PC-9 (cell line): Measurements from ENCODE around the gene POLR2A. TPM values are rescaled to one million over a fixed set of nuclear protein-coding genes. Genes with fewer than 3 reads are reported as not detected.

Experiments used
- BruUV-seq: library from RNA; stranded (reverse); fragments of 400-500 nt; replicated peaks from 2 replicates; lab custom pipeline; 2021; lab: Mats Ljungman, UMichigan
- CTCF ChIA-PET: fragments of 300-600 bp; sonication (Branson Sonifier 250); formaldehyde crosslinking; loops from one replicate; lab custom pipeline; 2022; ENCODE audit warnings: antibody characterized with exemption; lab: Charles Lee
- POLR2A ChIA-PET: fragments of 300-600 bp; sonication (Branson Sonifier 250); formaldehyde crosslinking; loops from one replicate; lab custom pipeline; 2022; ENCODE audit warnings: antibody characterized with exemption; ENCODE audit not compliant: unreplicated experiment; lab: Charles Lee
- DNase-seq, 2 experiments: peaks; one replicate each; pipeline versions ENCODE4 v3.0.0 to v3.0.0-alpha.2; 2015 to 2022; ENCODE audit warnings: mixed read lengths in 1 of 2
- H2AFZ ChIP-seq: fragments of 200-600 bp; sonication (generic); 2 replicates; pipeline ENCODE4 v1.8.1; 2017; ENCODE audit warnings: antibody characterized with exemption
- H3F3A ChIP-seq: fragments of 200-600 bp; sonication (generic); 2 replicates; pipeline ENCODE4 v1.8.1; 2017; ENCODE audit warnings: antibody characterized with exemption, mild to moderate bottlenecking, low read depth; ENCODE audit not compliant: insufficient read depth
- H3K27ac ChIP-seq: fragments of 200-600 bp; sonication (generic); 2 replicates; pipeline ENCODE4 v1.6.1; 2016; ENCODE audit warnings: mixed run types
- H3K27me3 ChIP-seq: fragments of 200-600 bp; sonication (generic); 2 replicates; pipeline ENCODE4 v1.6.1; 2016; ENCODE audit warnings: low read depth, mixed run types; ENCODE audit not compliant: insufficient read depth
- H3K36me3 ChIP-seq: fragments of 200-600 bp; sonication (generic); 2 replicates; pipeline ENCODE4 v1.6.1; 2016; ENCODE audit warnings: low read depth, mixed run types
- H3K4me1 ChIP-seq: fragments of 200-600 bp; sonication (generic); replicated peaks from 2 replicates; pipeline ENCODE4 v1.6.1; 2016; ENCODE audit warnings: mixed run types; ENCODE audit not compliant: insufficient read depth
- H3K4me2 ChIP-seq: fragments of 200-600 bp; sonication (generic); 2 replicates; pipeline ENCODE4 v1.6.1; 2017; ENCODE audit warnings: mixed run types
- H3K4me3 ChIP-seq: fragments of 200-600 bp; sonication (generic); 2 replicates; pipeline ENCODE4 v1.6.1; 2016; ENCODE audit warnings: mixed run types
- H3K79me2 ChIP-seq: fragments of 200-600 bp; sonication (generic); 2 replicates; pipeline ENCODE4 v1.6.1; 2017; ENCODE audit warnings: low read depth, mixed run types
- H3K9me2 ChIP-seq: fragments of 200-600 bp; sonication (generic); 2 replicates; pipeline ENCODE4 v1.8.1; 2017; ENCODE audit warnings: mild to moderate bottlenecking; ENCODE audit not compliant: insufficient read depth
- H3K9me3 ChIP-seq: fragments of 200-600 bp; sonication (generic); 2 replicates; pipeline ENCODE4 v1.8.1; 2016; ENCODE audit warnings: low read depth; ENCODE audit not compliant: insufficient read depth
- H4K20me1 ChIP-seq: fragments of 200-600 bp; sonication (generic); 2 replicates; pipeline ENCODE4 v1.8.1; 2017; ENCODE audit not compliant: insufficient read depth
- EZH2 ChIP-seq: fragments of 200-600 bp; sonication (generic); IDR thresholded peaks from 2 replicates; pipeline ENCODE4 v1.8.0; 2017; ENCODE audit warnings: antibody characterized with exemption, low read depth
- intact Hi-C: fragments of 100-400 bp; cut with micrococcal nuclease; formaldehyde crosslinking; loops from one replicate; pipeline ENCODE4 v1.10.0; 2022; ENCODE audit not compliant: unreplicated experiment
- total RNA-seq: library from RNA; stranded (reverse); gene quantifications from 2 replicates; pipeline ENCODE4 v1.2.3, GENCODE V29; 2021
- TF ChIP-seq, protein P1 (sequence below): fragments of 200-600 bp; sonication (generic); conservative IDR thresholded peaks from 2 replicates; pipeline ENCODE4 v1.6.1; 2017; ENCODE audit warnings: mixed run types, antibody characterized with exemption, mild to moderate bottlenecking, moderate library complexity

The POLR2A gene
- total RNA-seq, 1 experiment from 2014 or later, result 149 TPM

DNA sequence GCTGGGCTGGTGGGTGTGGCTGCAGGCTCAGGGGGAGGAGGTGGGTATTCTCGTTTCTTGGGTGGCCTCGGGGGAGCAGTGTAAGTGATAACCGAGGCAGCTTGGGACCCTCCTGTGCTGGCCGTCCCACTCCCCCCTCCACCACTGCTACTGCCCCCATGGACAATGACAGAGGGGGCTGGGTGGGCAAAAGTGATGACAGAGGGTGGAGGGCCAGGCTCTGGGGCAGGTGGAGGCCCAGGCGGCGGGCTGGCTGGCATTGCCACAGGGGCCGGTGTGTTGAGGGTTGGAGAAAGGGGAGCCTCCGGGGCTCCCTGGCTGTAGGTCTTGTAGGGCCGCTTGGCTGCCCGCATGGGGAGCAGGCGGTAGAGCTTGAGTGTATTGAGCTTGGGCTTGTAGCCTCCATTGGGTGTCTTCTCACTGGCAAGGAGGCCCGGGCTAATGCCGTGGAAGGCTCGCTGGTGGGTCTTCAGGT lies 20.8 kb upstream of the POLR2A start:
- no peak overlapping the region for H2AFZ ChIP-seq
- CTCF ChIA-PET, result no interaction called here
- H3K4me3 ChIP-seq, result no peak overlapping the region
- no peaks in the 10 kb centered on the region for H4K20me1 ChIP-seq
- no TSS peak for BruUV-seq
- no peak overlapping the region for H3K4me2 ChIP-seq
- H3K36me3 ChIP-seq, result no peaks in the 10 kb centered on the region
- no peaks in the 10 kb centered on the region for H3K9me2 ChIP-seq
- no peak overlapping the region for H3K27ac ChIP-seq
- H3K9me3 ChIP-seq, result no peaks in the 10 kb centered on the region
- no peaks in the 10 kb centered on the region for H3K27me3 ChIP-seq
- no peak for DNase-seq
- no peaks in the 10 kb centered on the region for H3K4me1 ChIP-seq
- H3F3A ChIP-seq, result no peaks in the 10 kb centered on the region
- intact Hi-C loops, result no loop called here
- POLR2A ChIA-PET, result no interaction called here
- TF ChIP-seq, protein P1, sequence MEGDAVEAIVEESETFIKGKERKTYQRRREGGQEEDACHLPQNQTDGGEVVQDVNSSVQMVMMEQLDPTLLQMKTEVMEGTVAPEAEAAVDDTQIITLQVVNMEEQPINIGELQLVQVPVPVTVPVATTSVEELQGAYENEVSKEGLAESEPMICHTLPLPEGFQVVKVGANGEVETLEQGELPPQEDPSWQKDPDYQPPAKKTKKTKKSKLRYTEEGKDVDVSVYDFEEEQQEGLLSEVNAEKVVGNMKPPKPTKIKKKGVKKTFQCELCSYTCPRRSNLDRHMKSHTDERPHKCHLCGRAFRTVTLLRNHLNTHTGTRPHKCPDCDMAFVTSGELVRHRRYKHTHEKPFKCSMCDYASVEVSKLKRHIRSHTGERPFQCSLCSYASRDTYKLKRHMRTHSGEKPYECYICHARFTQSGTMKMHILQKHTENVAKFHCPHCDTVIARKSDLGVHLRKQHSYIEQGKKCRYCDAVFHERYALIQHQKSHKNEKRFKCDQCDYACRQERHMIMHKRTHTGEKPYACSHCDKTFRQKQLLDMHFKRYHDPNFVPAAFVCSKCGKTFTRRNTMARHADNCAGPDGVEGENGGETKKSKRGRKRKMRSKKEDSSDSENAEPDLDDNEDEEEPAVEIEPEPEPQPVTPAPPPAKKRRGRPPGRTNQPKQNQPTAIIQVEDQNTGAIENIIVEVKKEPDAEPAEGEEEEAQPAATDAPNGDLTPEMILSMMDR, result no peak
- TF ChIP-seq EZH2, result no peak
- no peaks in the 10 kb centered on the region for H3K79me2 ChIP-seq

DNA sequence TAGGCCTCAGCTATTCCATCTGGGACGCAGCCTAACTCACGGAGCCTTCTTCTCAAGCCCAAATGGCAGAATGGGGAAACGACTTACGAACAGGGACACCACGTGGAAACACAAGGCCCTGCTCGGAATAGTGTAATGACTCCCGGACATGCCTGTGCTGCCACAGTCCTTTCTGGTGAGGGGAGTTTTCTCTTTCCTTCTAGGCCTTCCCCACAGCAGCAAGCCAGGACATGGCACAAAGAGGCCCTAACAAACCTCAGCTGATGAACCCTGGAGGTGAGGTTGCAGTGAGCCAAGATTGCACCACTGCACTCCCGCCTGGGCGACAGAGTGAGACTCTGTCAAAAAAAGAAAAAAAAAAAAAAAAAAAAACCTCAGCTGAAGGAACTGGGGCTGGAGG lies 20.1 kb upstream of the POLR2A start:
- TF ChIP-seq EZH2, result no peak
- TF ChIP-seq, protein P1, result no peak
- no peak for DNase-seq
- no peaks in the 10 kb centered on the region for H3K36me3 ChIP-seq
- H3K4me2 ChIP-seq, result no peak overlapping the region
- ChIA-PET CTCF (interaction anchor here (0.6 kb wide), 1 partner anchor 40 kb away, joined by 4 read pairs; no protein-coding TSS in a partner anchor), POLR2A (interaction anchor here (0.6 kb wide), 1 partner anchor 87 kb away, joined by 4 read pairs; no protein-coding TSS in a partner anchor)
- H3K9me3 ChIP-seq, result no peaks in the 10 kb centered on the region
- H3K79me2 ChIP-seq, result no peaks in the 10 kb centered on the region
- intact Hi-C loops, result no loop called here
- no peaks in the 10 kb centered on the region for H3K4me1 ChIP-seq
- no peaks in the 10 kb centered on the region for H3K9me2 ChIP-seq
- H3K27me3 ChIP-seq, result no peaks in the 10 kb centered on the region
- no TSS peak for BruUV-seq
- H3K4me3 ChIP-seq, result no peak overlapping the region
- no peaks in the 10 kb centered on the region for H4K20me1 ChIP-seq
- H2AFZ ChIP-seq, result no peak overlapping the region
- no peaks in the 10 kb centered on the region for H3F3A ChIP-seq
- no peak overlapping the region for H3K27ac ChIP-seq

DNA sequence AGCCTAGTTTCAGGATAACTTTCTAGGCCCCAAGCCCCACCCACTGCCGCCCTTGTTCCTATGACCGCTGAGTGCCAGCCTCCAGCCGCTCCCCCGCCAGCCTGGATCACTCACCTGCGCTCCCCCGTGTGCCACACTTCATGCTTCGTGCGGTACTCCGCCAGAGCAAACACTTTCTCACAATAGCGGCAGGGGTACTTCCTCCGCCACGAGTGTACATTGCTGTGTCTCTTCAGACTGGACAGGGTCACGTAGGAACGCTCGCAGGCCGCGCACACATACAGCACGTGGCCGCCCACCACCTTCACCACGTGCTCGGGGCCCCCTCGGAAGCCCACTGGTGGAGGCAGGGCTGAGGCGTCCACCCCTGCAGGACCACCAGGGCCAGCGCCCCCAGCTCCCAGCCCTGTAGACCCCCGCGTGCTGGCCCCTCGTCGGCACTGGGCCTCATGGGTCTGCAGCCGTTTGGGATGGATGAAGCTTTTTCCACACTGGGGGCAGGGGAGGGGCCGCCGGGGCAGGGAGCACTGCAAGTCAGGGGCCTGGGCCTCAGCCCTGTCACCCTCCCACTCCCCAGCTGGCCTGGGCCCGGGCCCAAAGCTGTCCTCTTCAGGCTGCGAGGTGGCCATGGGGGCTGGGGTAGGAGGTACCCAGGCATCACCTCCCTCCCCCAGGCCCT lies 18.4 kb upstream of the POLR2A start:
- H4K20me1 ChIP-seq, result no peaks in the 10 kb centered on the region
- no peaks in the 10 kb centered on the region for H3K79me2 ChIP-seq
- no peaks in the 10 kb centered on the region for H3K36me3 ChIP-seq
- intact Hi-C loops, result no loop called here
- H3K27me3 ChIP-seq, result no peaks in the 10 kb centered on the region
- H3K9me3 ChIP-seq, result no peaks in the 10 kb centered on the region
- H3K4me3 ChIP-seq, result no peak overlapping the region
- H3F3A ChIP-seq, result no peaks in the 10 kb centered on the region
- ChIA-PET CTCF (no interaction called here), POLR2A (no interaction called here)
- H3K27ac ChIP-seq, result no peak overlapping the region
- H3K9me2 ChIP-seq, result no peaks in the 10 kb centered on the region
- TF ChIP-seq, protein P1, result no peak
- TF ChIP-seq EZH2, result no peak
- H3K4me2 ChIP-seq, result no peak overlapping the region
- no peak overlapping the region for H2AFZ ChIP-seq
- no TSS peak for BruUV-seq
- H3K4me1 ChIP-seq, result no peaks in the 10 kb centered on the region
- no peak for DNase-seq
